Naive thymus-derived CD8-positive, alpha-beta T cell (primary cell): ENCODE results near the gene CCDC179. TPM values are rescaled to one million over a fixed set of nuclear protein-coding genes. Genes with fewer than 3 reads are reported as not detected.

Source experiments
- ATAC-seq, 2 donors: fragments of 150-1000 bp; cut with Tn5 transposase in 1 of 2; sonication (Bioruptor Pico), chemical (Tn5 transposase) in 1 of 2; 1 replicate in 1 of 2; 2 replicates in 1 of 2; pipeline ENCODE4 v1.10.0; 2021; ENCODE audit warnings: mild to moderate bottlenecking in 2 of 2, moderate library complexity in 2 of 2
- POLR2A ChIA-PET: fragments of 350-600 bp; sonication (Branson Sonifier 250); formaldehyde crosslinking; loops from one replicate; lab custom pipeline; 2021; ENCODE audit warnings: antibody characterized with exemption; lab: Charles Lee
- DNase-seq, 10 donors: peaks; one replicate each; pipeline versions ENCODE4 v3.0.0 to v3.0.0-alpha.2; 2020 to 2022
- H3K27ac Mint-ChIP-seq, 10 donors: one replicate each; pipeline ENCODE4 v1.8.0; 2020 to 2022; ENCODE audit warnings: mild to moderate bottlenecking in 10 of 10, mixed read lengths in 10 of 10, moderate library complexity in 4 of 10, inconsistent platforms in 1 of 10
- H3K27me3 Mint-ChIP-seq, 5 donors: one replicate each; pipeline ENCODE4 v1.8.0; 2021 to 2022; ENCODE audit warnings: mixed read lengths in 5 of 5
- H3K36me3 Mint-ChIP-seq, 3 donors: one replicate each; pipeline ENCODE4 v1.8.0; 2020 to 2022; ENCODE audit warnings: mixed read lengths in 3 of 3, mild to moderate bottlenecking in 2 of 3, inconsistent platforms in 1 of 3
- H3K4me1 Mint-ChIP-seq, 4 donors: one replicate each; pipeline ENCODE4 v1.8.0; 2021 to 2022; ENCODE audit warnings: mixed read lengths in 4 of 4
- H3K4me3 Mint-ChIP-seq, 10 donors: one replicate each; pipeline ENCODE4 v1.8.0; 2020 to 2022; ENCODE audit warnings: mild to moderate bottlenecking in 10 of 10, mixed read lengths in 10 of 10, moderate library complexity in 6 of 10, inconsistent platforms in 1 of 10
- H3K9me3 Mint-ChIP-seq, 9 donors: one replicate each; pipeline ENCODE4 v1.8.0; 2020 to 2022; ENCODE audit warnings: mixed read lengths in 9 of 9, mild to moderate bottlenecking in 3 of 9, inconsistent platforms in 1 of 9, moderate library complexity in 1 of 9
- polyA plus RNA-seq, 3 donors: library from polyadenylated mRNA; unstranded; fragments of 300-500 nt; fragmentation: Illumina TruSeq; gene quantifications; one replicate each; pipeline ENCODE4 v1.2.3, GENCODE V29; 2021
- total RNA-seq, 8 experiments: library from RNA in 2 of 8; stranded (reverse) in 2 of 8; gene quantifications; one replicate each; pipeline ENCODE4 v1.2.3 and lab custom pipeline; 2021 to 2026

The CCDC179 gene
- total and polyA plus RNA-seq, 5 experiments from 2014 or later = not detected

GRCh38 chr11:22851477-22851876, 8.8 kb downstream of the CCDC179 start:
- H3K27ac Mint-ChIP-seq = no peak overlapping the region
- ATAC-seq = no peak
- H3K36me3 Mint-ChIP-seq = peaks cover 6 to 31% (median 14%) of the 10 kb centered on the region in 3 donors
- no peaks in the 10 kb centered on the region for H3K27me3 Mint-ChIP-seq
- peaks cover 0 to under 1% (median 0%) of the 10 kb centered on the region in 4 donors for H3K4me1 Mint-ChIP-seq
- POLR2A ChIA-PET = no interaction called here
- no peak for DNase-seq
- peaks cover 0 to 9% (median 3%) of the 10 kb centered on the region in 9 donors for H3K9me3 Mint-ChIP-seq
- H3K4me3 Mint-ChIP-seq = no peak overlapping the region

- no peak overlapping the region for H3K27ac Mint-ChIP-seq
- H3K4me1 Mint-ChIP-seq = peaks cover 0 to 2% (median under 1%) of the 10 kb centered on the region in 4 donors
- H3K9me3 Mint-ChIP-seq = peaks cover 0 to 2% (median 0%) of the 10 kb centered on the region in 9 donors
Observed at GRCh38 chr11:22846726-22847125, 13.5 kb downstream of the CCDC179 start.

GRCh38 chr11:22832315-22833015, 27.8 kb downstream of the CCDC179 start:
- no peak overlapping the region for H3K4me3 Mint-ChIP-seq
- no peaks in the 10 kb centered on the region for H3K27me3 Mint-ChIP-seq

More at GRCh38 chr11:22846726-22847125, 13.5 kb downstream of the CCDC179 start:
- no peak for DNase-seq
- Mint-ChIP-seq H3K36me3 (peaks cover 7 to 34% (median 8%) of the 10 kb centered on the region in 3 donors), H3K27me3 (no peaks in the 10 kb centered on the region), H3K4me3 (no peak overlapping the region)
- ATAC-seq = no peak
- POLR2A ChIA-PET = no interaction called here

GRCh38 chr11:22830082-22830414, 30.2 kb downstream of the CCDC179 start:
- ATAC-seq = no peak
- POLR2A ChIA-PET = interaction anchor here (1.3 to 2.1 kb wide), 3 partner anchors 13 to 204 kb away, joined by 3 to 22 read pairs (median 5); partner anchors contain the start of gene FANCF
- H3K4me3 Mint-ChIP-seq = peak overlapping the region; percentile 83 to 97 (median 94)
- peaks cover 0 to 20% (median 6%) of the 10 kb centered on the region in 3 donors for H3K36me3 Mint-ChIP-seq
- DNase-seq = no peak
- no peaks in the 10 kb centered on the region for H3K27me3 Mint-ChIP-seq
- peak overlapping the region; percentile 60 to 98 (median 90) for H3K27ac Mint-ChIP-seq
- no peaks in the 10 kb centered on the region for H3K9me3 Mint-ChIP-seq
- peaks cover 10 to 24% (median 14%) of the 10 kb centered on the region in 4 donors for H3K4me1 Mint-ChIP-seq

More at GRCh38 chr11:22832315-22833015, 27.8 kb downstream of the CCDC179 start:
- DNase-seq (no peak), ATAC-seq (no peak)
- Mint-ChIP-seq H3K9me3 (no peaks in the 10 kb centered on the region), H3K27ac (no peak overlapping the region), H3K4me1 (peaks cover 7 to 21% (median 13%) of the 10 kb centered on the region in 4 donors), H3K36me3 (no peaks in the 10 kb centered on the region)
- POLR2A ChIA-PET = no interaction called here

- peak; percentile 86 to 96 (median 92) for DNase-seq
- H3K27ac Mint-ChIP-seq = peak within 1 kb of the TSS; percentile 85 to 98 (median 95)
- H3K27me3 Mint-ChIP-seq = no peaks in the 10 kb centered on the region
- POLR2A ChIA-PET = interaction anchor here (1.0 to 2.1 kb wide), 4 partner anchors 13 to 204 kb away, joined by 3 to 22 read pairs (median 5); partner anchors contain the start of gene FANCF
- peak; percentile 88 to 89 for ATAC-seq
- no peaks in the 10 kb centered on the region for H3K9me3 Mint-ChIP-seq
- peak within 1 kb of the TSS; percentile 88 to 97 (median 94) for H3K4me3 Mint-ChIP-seq
- peaks cover 0 to 26% (median 12%) of the 10 kb centered on the region in 3 donors for H3K36me3 Mint-ChIP-seq
- H3K4me1 Mint-ChIP-seq = peaks cover 10 to 24% (median 17%) of the 10 kb centered on the region in 4 donors
Observed at GRCh38 chr11:22829231-22830081, 30.8 kb downstream of the CCDC179 start, which contains the start of gene SVIP. Gene SVIP, minus strand, starts transcription at chr11:22829801. Its CDS starts 53 bp downstream, at chr11:22829748.

GRCh38 chr11:22828373-22828772, 31.9 kb downstream of the CCDC179 start:
- no peaks in the 10 kb centered on the region for H3K27me3 Mint-ChIP-seq
- POLR2A ChIA-PET = interaction anchor here (2.1 kb wide), 1 partner anchor 203 kb away, joined by 22 read pairs; the partner anchor contains the start of gene FANCF
- peaks cover 0 to 34% (median 17%) of the 10 kb centered on the region in 3 donors for H3K36me3 Mint-ChIP-seq
- peak overlapping the region in 8 of 10 donors; percentile 21 to 95 (median 60) for H3K27ac Mint-ChIP-seq
- DNase-seq (no peak), ATAC-seq (no peak)
- peak overlapping the region; percentile 88 to 97 (median 94) for H3K4me3 Mint-ChIP-seq
- H3K9me3 Mint-ChIP-seq = no peaks in the 10 kb centered on the region
- H3K4me1 Mint-ChIP-seq = peaks cover 10 to 25% (median 17%) of the 10 kb centered on the region in 4 donors

GRCh38 chr11:22822203-22822602, 38.1 kb downstream of the CCDC179 start:
- Mint-ChIP-seq H3K36me3 (peaks cover 24 to 92% (median 62%) of the 10 kb centered on the region in 3 donors), H3K4me3 (no peak overlapping the region), H3K4me1 (peaks cover 0 to 11% (median 1%) of the 10 kb centered on the region in 4 donors), H3K27me3 (no peaks in the 10 kb centered on the region), H3K27ac (no peak overlapping the region), H3K9me3 (peaks cover 0 to 15% (median 2%) of the 10 kb centered on the region in 9 donors)
- ATAC-seq (no peak), DNase-seq (no peak)
- POLR2A ChIA-PET = no interaction called here

GRCh38 chr11:22809893-22810292, 50.4 kb downstream of the CCDC179 start:
- Mint-ChIP-seq H3K27me3 (peaks cover 0 to 2% (median 0%) of the 10 kb centered on the region in 5 donors), H3K9me3 (peaks cover 0 to 24% (median 8%) of the 10 kb centered on the region in 9 donors), H3K4me3 (no peak overlapping the region), H3K27ac (no peak overlapping the region), H3K36me3 (peaks cover 3 to 10% (median 10%) of the 10 kb centered on the region in 3 donors), H3K4me1 (peaks cover 0 to 10% (median 0%) of the 10 kb centered on the region in 4 donors)
- POLR2A ChIA-PET = no interaction called here
- no peak for ATAC-seq
- no peak for DNase-seq

- no peak overlapping the region for H3K27ac Mint-ChIP-seq
- peaks cover 0 to 10% (median 0%) of the 10 kb centered on the region in 4 donors for H3K4me1 Mint-ChIP-seq
- no peak overlapping the region for H3K4me3 Mint-ChIP-seq
Observed at GRCh38 chr11:22808571-22809197, 51.6 kb downstream of the CCDC179 start.

GRCh38 chr11:22807855-22808570, 52.3 kb downstream of the CCDC179 start:
- peaks cover 0 to 8% (median 3%) of the 10 kb centered on the region in 3 donors for H3K36me3 Mint-ChIP-seq
- peaks cover 0 to 16% (median 5%) of the 10 kb centered on the region in 9 donors for H3K9me3 Mint-ChIP-seq

More at GRCh38 chr11:22808571-22809197, 51.6 kb downstream of the CCDC179 start:
- DNase-seq (no peak), ATAC-seq (no peak)
- Mint-ChIP-seq H3K27me3 (peaks cover 0 to 2% (median 0%) of the 10 kb centered on the region in 5 donors), H3K9me3 (peaks cover 0 to 16% (median 5%) of the 10 kb centered on the region in 9 donors), H3K36me3 (peaks cover 0 to 10% (median 5%) of the 10 kb centered on the region in 3 donors)
- POLR2A ChIA-PET = no interaction called here

GRCh38 chr11:22807391-22807790, 52.9 kb downstream of the CCDC179 start:
- ATAC-seq = no peak
- Mint-ChIP-seq H3K4me3 (no peak overlapping the region), H3K27me3 (peaks cover 0 to 2% (median 0%) of the 10 kb centered on the region in 5 donors), H3K9me3 (peaks cover 0 to 16% (median 5%) of the 10 kb centered on the region in 9 donors), H3K4me1 (peaks cover 0 to 10% (median 0%) of the 10 kb centered on the region in 4 donors), H3K36me3 (peaks cover 0 to 8% (median 3%) of the 10 kb centered on the region in 3 donors), H3K27ac (no peak overlapping the region)
- no peak for DNase-seq
- POLR2A ChIA-PET = no interaction called here

More at GRCh38 chr11:22807855-22808570, 52.3 kb downstream of the CCDC179 start:
- ATAC-seq = no peak
- Mint-ChIP-seq H3K4me3 (no peak overlapping the region), H3K4me1 (peaks cover 0 to 10% (median 0%) of the 10 kb centered on the region in 4 donors), H3K27ac (no peak overlapping the region), H3K27me3 (peaks cover 0 to 2% (median 0%) of the 10 kb centered on the region in 5 donors)
- DNase-seq = no peak
- POLR2A ChIA-PET = no interaction called here
